ENCODE measurements around the gene BUD23.

BUD23 gene

GRCh38 chr7:73671857-73672445 is 11.4 kb upstream of the BUD23 start:
- TF ChIP-seq, protein P1, sequence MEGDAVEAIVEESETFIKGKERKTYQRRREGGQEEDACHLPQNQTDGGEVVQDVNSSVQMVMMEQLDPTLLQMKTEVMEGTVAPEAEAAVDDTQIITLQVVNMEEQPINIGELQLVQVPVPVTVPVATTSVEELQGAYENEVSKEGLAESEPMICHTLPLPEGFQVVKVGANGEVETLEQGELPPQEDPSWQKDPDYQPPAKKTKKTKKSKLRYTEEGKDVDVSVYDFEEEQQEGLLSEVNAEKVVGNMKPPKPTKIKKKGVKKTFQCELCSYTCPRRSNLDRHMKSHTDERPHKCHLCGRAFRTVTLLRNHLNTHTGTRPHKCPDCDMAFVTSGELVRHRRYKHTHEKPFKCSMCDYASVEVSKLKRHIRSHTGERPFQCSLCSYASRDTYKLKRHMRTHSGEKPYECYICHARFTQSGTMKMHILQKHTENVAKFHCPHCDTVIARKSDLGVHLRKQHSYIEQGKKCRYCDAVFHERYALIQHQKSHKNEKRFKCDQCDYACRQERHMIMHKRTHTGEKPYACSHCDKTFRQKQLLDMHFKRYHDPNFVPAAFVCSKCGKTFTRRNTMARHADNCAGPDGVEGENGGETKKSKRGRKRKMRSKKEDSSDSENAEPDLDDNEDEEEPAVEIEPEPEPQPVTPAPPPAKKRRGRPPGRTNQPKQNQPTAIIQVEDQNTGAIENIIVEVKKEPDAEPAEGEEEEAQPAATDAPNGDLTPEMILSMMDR (IDR thresholded peaks at IDR 0.05), result no peak

GRCh38 chr7:73674468-73675124 is 8.8 kb upstream of the BUD23 start:
- TF ChIP-seq, protein P1 (IDR thresholded peaks at IDR 0.05), result no peak

GRCh38 chr7:73678862-73679261 is 4.5 kb upstream of the BUD23 start:
- TF ChIP-seq, protein P1 (IDR thresholded peaks at IDR 0.05), result no peak

GRCh38 chr7:73679709-73680108 is 3.7 kb upstream of the BUD23 start:
- TF ChIP-seq, protein P1 (IDR thresholded peaks at IDR 0.05), result no peak

DNA sequence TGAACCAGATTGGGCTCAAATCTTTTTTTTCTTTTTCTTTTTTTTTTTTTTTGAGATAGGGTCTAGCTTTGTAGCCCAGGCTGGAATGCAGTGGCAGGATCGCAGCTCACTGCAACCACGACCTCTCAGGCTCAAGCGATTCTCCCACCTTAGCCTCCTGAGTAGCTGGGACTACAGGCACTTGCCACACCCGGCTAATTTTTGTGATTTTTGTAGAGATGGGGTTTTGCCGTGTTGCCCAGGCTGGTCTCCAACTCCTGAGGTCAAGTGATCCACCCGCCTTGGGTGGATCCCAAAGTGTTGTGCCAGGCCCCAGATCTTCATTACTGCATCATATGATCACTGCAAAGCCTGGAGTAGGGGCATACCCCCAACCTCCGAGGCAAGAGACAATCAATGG is 2.9 kb upstream of the BUD23 start:
- TF ChIP-seq, protein P1 (IDR thresholded peaks at IDR 0.05), result no peak

- TF ChIP-seq, protein P1 (IDR thresholded peaks at IDR 0.05), result no peak
These were observed 2.4 kb upstream of the BUD23 start for GRCh38 chr7:73681031-73681430.

DNA sequence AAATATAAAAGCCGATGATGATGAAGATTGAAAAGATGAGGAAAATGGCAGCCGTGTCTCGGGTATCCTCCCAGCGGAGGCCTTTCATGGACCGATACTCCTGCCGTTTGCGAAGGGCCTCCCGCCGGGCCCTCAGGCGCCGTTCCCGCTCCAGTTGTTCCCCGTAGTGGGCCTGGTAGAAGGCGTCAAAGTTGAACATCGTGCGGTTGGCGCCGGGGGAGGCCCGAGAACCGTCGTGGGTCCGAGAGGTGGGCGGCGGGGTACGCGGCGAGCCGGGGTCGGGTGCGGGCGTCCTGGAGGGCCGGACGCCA is 697 bp upstream of the BUD23 start:
- TF ChIP-seq, protein P1 (IDR thresholded peaks at IDR 0.05), result no peak

All from LNCAP (cell line).